Peyer's patch (tissue), 4 donors: ENCODE results near the gene FILIP1L. TPM values are rescaled to one million over a fixed set of nuclear protein-coding genes. Genes with fewer than 3 reads are reported as not detected.

Source experiments
- DNase-seq, 3 donors: peaks; one replicate each; pipeline ENCODE4 v3.0.0-alpha.2; 2017 to 2019
- H3K27ac ChIP-seq, 4 donors: fragments of 200-600 bp; sonication (generic); one replicate each; pipeline ENCODE4 v1.5.1; 2016 to 2019
- H3K27me3 ChIP-seq, 2 donors: fragments of 200-600 bp; sonication (generic); one replicate each; pipeline ENCODE4 v1.5.1; 2019
- H3K36me3 ChIP-seq, 3 donors: fragments of 200-600 bp; sonication (generic); one replicate each; pipeline ENCODE4 v1.5.1; 2016 to 2019
- H3K4me1 ChIP-seq, 4 donors: fragments of 200-600 bp; sonication (generic); one replicate each; pipeline ENCODE4 v1.5.1; 2016 to 2019
- H3K4me3 ChIP-seq, 4 donors: fragments of 200-600 bp; sonication (generic); 1 replicate in 3 of 4; 2 replicates in 1 of 4; pipeline ENCODE4 v1.5.1; 2016 to 2019; ENCODE audit warnings: mild to moderate bottlenecking in 1 of 4
- H3K9me3 ChIP-seq, 4 donors: fragments of 200-600 bp; sonication (generic); one replicate each; pipeline ENCODE4 v1.5.1; 2016 to 2019; ENCODE audit warnings: mild to moderate bottlenecking in 1 of 4
- POLR2A ChIP-seq, 2 donors: fragments of 450-650 bp; IDR thresholded peaks; one replicate each; pipeline ENCODE4 v1.5.1; 2017; ENCODE audit warnings: antibody characterized with exemption in 2 of 2, mild to moderate bottlenecking in 2 of 2, moderate library complexity in 2 of 2
- total RNA-seq, 4 donors: library from RNA; depleted of rRNA; stranded (reverse); fragments of >200 nt; gene quantifications; one replicate each; pipeline ENCODE4 v1.1.0, GENCODE V29; 2016
- TF ChIP-seq, protein P1 (sequence below), 6 experiments: fragments of 450-650 bp in 4 of 6; fragments of 200-600 bp in 2 of 6; sonication (generic) in 1 of 6; IDR thresholded peaks; one replicate each; pipeline ENCODE4 v1.5.1; 2017 to 2019; ENCODE audit warnings: antibody characterized with exemption in 6 of 6, mild to moderate bottlenecking in 3 of 6, moderate library complexity in 1 of 6

Gene FILIP1L
- total RNA-seq, 4 donors from 2014 or later: 5.3 to 69.3 (median 13.1) TPM

DNA sequence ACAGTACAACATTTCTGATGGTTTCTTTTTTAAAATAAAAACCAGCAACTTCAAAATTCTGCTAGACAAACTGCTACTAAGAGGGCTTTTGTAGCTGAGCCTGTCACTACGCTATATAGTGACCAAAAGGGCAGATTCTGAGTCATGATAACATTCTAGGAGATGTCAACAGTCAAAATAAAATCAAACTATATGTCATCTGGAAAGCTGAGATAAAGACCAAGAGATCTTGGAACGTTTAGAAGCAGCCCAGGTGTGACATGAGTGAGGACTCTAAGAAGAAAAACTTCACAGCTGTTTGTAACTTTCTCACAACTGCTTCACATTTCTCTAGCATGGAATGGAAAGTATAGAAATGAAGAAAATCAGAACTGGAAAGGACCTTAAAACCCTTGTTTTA, 84.6 kb downstream of the FILIP1L start:
- no peak for TF ChIP-seq POLR2A (IDR thresholded peaks at IDR 0.05)
- TF ChIP-seq, protein P1, sequence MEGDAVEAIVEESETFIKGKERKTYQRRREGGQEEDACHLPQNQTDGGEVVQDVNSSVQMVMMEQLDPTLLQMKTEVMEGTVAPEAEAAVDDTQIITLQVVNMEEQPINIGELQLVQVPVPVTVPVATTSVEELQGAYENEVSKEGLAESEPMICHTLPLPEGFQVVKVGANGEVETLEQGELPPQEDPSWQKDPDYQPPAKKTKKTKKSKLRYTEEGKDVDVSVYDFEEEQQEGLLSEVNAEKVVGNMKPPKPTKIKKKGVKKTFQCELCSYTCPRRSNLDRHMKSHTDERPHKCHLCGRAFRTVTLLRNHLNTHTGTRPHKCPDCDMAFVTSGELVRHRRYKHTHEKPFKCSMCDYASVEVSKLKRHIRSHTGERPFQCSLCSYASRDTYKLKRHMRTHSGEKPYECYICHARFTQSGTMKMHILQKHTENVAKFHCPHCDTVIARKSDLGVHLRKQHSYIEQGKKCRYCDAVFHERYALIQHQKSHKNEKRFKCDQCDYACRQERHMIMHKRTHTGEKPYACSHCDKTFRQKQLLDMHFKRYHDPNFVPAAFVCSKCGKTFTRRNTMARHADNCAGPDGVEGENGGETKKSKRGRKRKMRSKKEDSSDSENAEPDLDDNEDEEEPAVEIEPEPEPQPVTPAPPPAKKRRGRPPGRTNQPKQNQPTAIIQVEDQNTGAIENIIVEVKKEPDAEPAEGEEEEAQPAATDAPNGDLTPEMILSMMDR (IDR thresholded peaks at IDR 0.05): no peak
- no peaks in the 10 kb centered on the region for H3K27me3 ChIP-seq
- peaks cover 0 to under 1% (median 0%) of the 10 kb centered on the region in 4 donors for H3K4me1 ChIP-seq
- no peak overlapping the region for H3K4me3 ChIP-seq
- DNase-seq: no peak
- H3K9me3 ChIP-seq: no peaks in the 10 kb centered on the region
- H3K36me3 ChIP-seq: no peaks in the 10 kb centered on the region
- H3K27ac ChIP-seq: no peak overlapping the region

- peaks cover 0 to 5% (median 0%) of the 10 kb centered on the region in 4 donors for H3K4me1 ChIP-seq
- H3K4me3 ChIP-seq: no peak overlapping the region
- no peak for DNase-seq
- H3K27ac ChIP-seq: no peak overlapping the region
- TF ChIP-seq, protein P1 (IDR thresholded peaks at IDR 0.05): no peak
- TF ChIP-seq POLR2A (IDR thresholded peaks at IDR 0.05): no peak
- no peaks in the 10 kb centered on the region for H3K9me3 ChIP-seq
- no peaks in the 10 kb centered on the region for H3K27me3 ChIP-seq
- no peaks in the 10 kb centered on the region for H3K36me3 ChIP-seq
These were observed 85.2 kb downstream of the FILIP1L start for GRCh38 chr3:100029052-100029451.

DNA sequence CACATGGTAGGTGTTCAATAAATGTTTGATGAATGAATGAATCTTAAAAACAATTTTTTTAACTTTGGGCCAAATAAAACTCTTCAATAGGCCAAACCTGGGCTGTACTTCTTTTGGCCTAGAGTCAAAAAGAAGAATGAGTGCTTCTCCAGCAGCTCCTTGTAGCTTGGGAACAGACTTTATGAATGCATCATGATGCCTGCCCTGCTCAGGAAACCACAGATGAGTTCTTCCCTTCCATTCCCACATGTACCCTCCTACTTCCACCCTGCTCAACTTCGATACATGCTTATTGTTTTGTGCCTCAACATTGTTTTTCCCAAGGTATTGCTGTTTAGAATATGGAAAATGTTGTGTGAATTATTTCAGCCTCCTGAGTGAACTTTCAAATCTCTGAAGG, 87.0 kb downstream of the FILIP1L start:
- Histone ChIP-seq H3K36me3 (no peaks in the 10 kb centered on the region), H3K27me3 (no peaks in the 10 kb centered on the region), H3K9me3 (no peaks in the 10 kb centered on the region), H3K27ac (no peak overlapping the region), H3K4me3 (no peak overlapping the region), H3K4me1 (peaks cover 0 to 5% (median 0%) of the 10 kb centered on the region in 4 donors)
- DNase-seq: no peak
- TF ChIP-seq, protein P1 (IDR thresholded peaks at IDR 0.05): no peak
- no peak for TF ChIP-seq POLR2A (IDR thresholded peaks at IDR 0.05)

DNA sequence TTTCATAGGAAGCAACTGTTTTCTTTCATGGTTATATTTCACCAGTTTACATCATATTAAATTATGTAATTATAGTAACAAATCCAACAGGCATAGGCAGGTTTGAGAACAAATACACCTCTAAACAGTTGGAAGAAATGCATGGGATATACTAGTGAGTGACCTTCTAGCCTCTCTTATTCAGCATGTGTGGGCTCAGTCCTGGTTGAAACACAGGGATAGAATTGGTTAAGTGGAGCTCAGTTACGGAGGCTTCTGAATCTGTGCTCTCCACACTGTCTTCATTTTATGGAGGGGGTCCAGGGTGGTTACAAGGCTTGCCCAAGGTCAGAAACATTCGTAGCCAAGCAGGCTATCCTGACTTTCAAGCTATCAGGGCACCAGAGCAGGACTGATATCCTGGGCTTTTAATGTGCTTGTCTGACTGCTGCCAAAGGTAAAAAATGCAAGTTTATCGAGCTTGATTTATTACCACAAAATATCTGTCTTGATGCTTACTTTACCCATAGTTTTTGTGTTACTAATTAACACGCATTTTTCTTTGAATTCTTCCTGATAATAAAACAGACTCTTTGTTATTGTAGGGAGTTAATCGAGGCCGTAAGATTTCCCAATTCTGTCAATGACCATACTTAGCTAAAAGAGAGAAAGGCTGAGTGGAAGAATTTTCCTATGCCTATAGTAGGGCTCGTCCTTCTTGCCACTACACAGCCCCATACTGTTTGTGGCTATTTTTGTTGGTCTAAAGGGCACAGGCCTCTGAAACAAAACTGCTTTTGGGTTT, 89.6 kb downstream of the FILIP1L start:
- no peaks in the 10 kb centered on the region for H3K27me3 ChIP-seq
- H3K4me1 ChIP-seq: peaks cover 0 to 5% (median 0%) of the 10 kb centered on the region in 4 donors
- TF ChIP-seq POLR2A (IDR thresholded peaks at IDR 0.05): no peak
- TF ChIP-seq, protein P1 (IDR thresholded peaks at IDR 0.05): no peak
- DNase-seq: no peak
- no peaks in the 10 kb centered on the region for H3K9me3 ChIP-seq
- peak overlapping the region in 3 of 4 donors; percentile 5 to 22 (median 17) for H3K27ac ChIP-seq
- no peaks in the 10 kb centered on the region for H3K36me3 ChIP-seq
- H3K4me3 ChIP-seq: no peak overlapping the region

GRCh38 chr3:100023595-100023994, 90.7 kb downstream of the FILIP1L start:
- H3K4me3 ChIP-seq: no peak overlapping the region

More at GRCh38 chr3:100023595-100023994, 90.7 kb downstream of the FILIP1L start:
- peaks cover 0 to 5% (median 0%) of the 10 kb centered on the region in 4 donors for H3K4me1 ChIP-seq
- no peak for TF ChIP-seq POLR2A (IDR thresholded peaks at IDR 0.05)
- TF ChIP-seq, protein P1 (IDR thresholded peaks at IDR 0.05): no peak
- no peak for DNase-seq
- no peaks in the 10 kb centered on the region for H3K36me3 ChIP-seq
- no peaks in the 10 kb centered on the region for H3K27me3 ChIP-seq
- H3K9me3 ChIP-seq: no peaks in the 10 kb centered on the region
- no peak overlapping the region for H3K27ac ChIP-seq
